Measurements from ENCODE around the gene GAB3. TPM values are rescaled to one million over a fixed set of nuclear protein-coding genes. Genes with fewer than 3 reads are reported as not detected.

Gene GAB3
- polyA plus RNA-seq, 3 donors: 6.2 to 44.0 (median 9.5) TPM

GRCh38 chrX:154758696-154759095, 7.8 kb upstream of the GAB3 start:
- Histone ChIP-seq H3K27ac (ENCODE audit: low read depth in 1 of 2, low read length in 2 of 2) (no peak overlapping the region), H3K9me3 (replicated peaks in 1 of 2; ENCODE audit: control insufficient read depth in 1 of 2, insufficient read depth in 1 of 2, low read length in 2 of 2) (no peaks in the 10 kb centered on the region), H4K20me1 (ENCODE audit: insufficient read depth, low read length) (peaks cover 6% of the 10 kb centered on the region), H3K4me1 (ENCODE audit: control insufficient read depth in 1 of 2, insufficient read depth in 2 of 2, low read length in 2 of 2) (peaks cover 5 to 9% of the 10 kb centered on the region in 2 donors), H3K27me3 (ENCODE audit: control insufficient read depth in 2 of 2, insufficient read depth in 2 of 2, low read length in 2 of 2) (no peaks in the 10 kb centered on the region), H3K9ac (ENCODE audit: insufficient read depth, low read length, poor library complexity, severe bottlenecking) (no peak overlapping the region), H3K4me3 (replicated peaks in 1 of 3; ENCODE audit: low read depth in 2 of 3, low read length in 3 of 3) (no peak overlapping the region), H3K79me2 (ENCODE audit: insufficient read depth, low read length) (peaks cover 6% of the 10 kb centered on the region), H3K4me2 (replicated peaks; ENCODE audit: extremely low read depth, low read length, poor library complexity, severe bottlenecking) (no peak overlapping the region), H2AFZ (ENCODE audit: insufficient read depth, low read depth, low read length, poor library complexity, severe bottlenecking) (no peak overlapping the region), H3K36me3 (replicated peaks in 1 of 2; ENCODE audit: control insufficient read depth in 1 of 2, insufficient read depth in 2 of 2, low read length in 2 of 2) (no peaks in the 10 kb centered on the region)
- DNase-seq: no peak
- intact Hi-C loops (cut with micrococcal nuclease): no loop called here
- Mint-ChIP-seq H3K27me3 (ENCODE audit: low read depth in 3 of 3) (peaks cover 0 to 4% (median 0%) of the 10 kb centered on the region in 3 donors), H3K27ac (no peak overlapping the region), H3K4me1 (peaks cover 11% of the 10 kb centered on the region), H3K4me3 (no peak overlapping the region), H3K36me3 (no peaks in the 10 kb centered on the region), H3K9me3 (no peaks in the 10 kb centered on the region)
- no CpG with 5 or more reads among the region's 4 CpGs for WGBS (ENCODE audit: insufficient coverage)
- TF ChIP-seq CTCF (IDR thresholded peaks at IDR 0.05): no peak

- DNase-seq: no peak
- Mint-ChIP-seq H3K4me3 (peak overlapping the region; percentile 86 to 89), H3K27me3 (ENCODE audit: low read depth in 3 of 3) (peaks cover 0 to 4% (median 0%) of the 10 kb centered on the region in 3 donors), H3K27ac (peak overlapping the region; percentile 39 to 93 (median 88)), H3K9me3 (peaks cover 0 to 4% (median 0%) of the 10 kb centered on the region in 7 donors), H3K36me3 (no peaks in the 10 kb centered on the region), H3K4me1 (peaks cover 34% of the 10 kb centered on the region)
- Histone ChIP-seq H3K4me2 (replicated peaks; ENCODE audit: extremely low read depth, low read length, poor library complexity, severe bottlenecking) (peak overlapping the region; percentile 84), H4K20me1 (ENCODE audit: insufficient read depth, low read length) (peaks cover 9% of the 10 kb centered on the region), H3K36me3 (replicated peaks in 1 of 2; ENCODE audit: control insufficient read depth in 1 of 2, insufficient read depth in 2 of 2, low read length in 2 of 2) (no peaks in the 10 kb centered on the region), H3K27ac (ENCODE audit: low read depth in 1 of 2, low read length in 2 of 2) (peak overlapping the region; percentile 56 to 71), H3K9me3 (replicated peaks in 1 of 2; ENCODE audit: control insufficient read depth in 1 of 2, insufficient read depth in 1 of 2, low read length in 2 of 2) (no peaks in the 10 kb centered on the region), H3K9ac (ENCODE audit: insufficient read depth, low read length, poor library complexity, severe bottlenecking) (no peak overlapping the region), H3K4me3 (replicated peaks in 1 of 3; ENCODE audit: low read depth in 2 of 3, low read length in 3 of 3) (peak overlapping the region; percentile 56 to 73 (median 61)), H3K79me2 (ENCODE audit: insufficient read depth, low read length) (peaks cover 38% of the 10 kb centered on the region), H3K27me3 (ENCODE audit: control insufficient read depth in 2 of 2, insufficient read depth in 2 of 2, low read length in 2 of 2) (no peaks in the 10 kb centered on the region), H3K4me1 (ENCODE audit: control insufficient read depth in 1 of 2, insufficient read depth in 2 of 2, low read length in 2 of 2) (peaks cover 28 to 30% of the 10 kb centered on the region in 2 donors), H2AFZ (ENCODE audit: insufficient read depth, low read depth, low read length, poor library complexity, severe bottlenecking) (peak overlapping the region; percentile 64)
- no peak for TF ChIP-seq CTCF (IDR thresholded peaks at IDR 0.05)
- intact Hi-C loops (cut with micrococcal nuclease): loop anchor here in 1 of 2 donors (5.0 kb wide), 1 partner anchor 34 kb away; no protein-coding TSS in a partner anchor
- 0% methylated on average over 1 of the region's 9 CpGs for WGBS (ENCODE audit: insufficient coverage)
Measured at GRCh38 chrX:154751669-154752271, 893 bp upstream of the GAB3 start.

All from CD14-positive monocyte (primary cell).